IMR-90 (cell line): ENCODE measurements around the gene SALL4. TPM values are rescaled to one million over a fixed set of nuclear protein-coding genes. Genes with fewer than 3 reads are reported as not detected.

Source experiments
- ATAC-seq: fragments of 200-7000 bp; cut with Tn5 transposase; 2 replicates; pipeline ENCODE4 v1.9.1; 2020; ENCODE audit warnings: low read depth, mild to moderate bottlenecking, moderate library complexity
- BruUV-seq: library from RNA; stranded (reverse); fragments of 400-500 nt; replicated peaks from 2 replicates; lab custom pipeline; 2021; lab: Mats Ljungman, UMichigan
- CTCF ChIA-PET: fragments of 300-600 bp; formaldehyde crosslinking; extraction: SDS; loops from one replicate; lab custom pipeline; 2021; ENCODE audit warnings: antibody characterized with exemption; lab: Yijun Ruan, JAX
- POLR2A ChIA-PET: fragments of 300-600 bp; sonication (Branson Sonifier 250); formaldehyde crosslinking; loops from one replicate; lab custom pipeline; 2022; ENCODE audit warnings: antibody characterized with exemption; ENCODE audit not compliant: unreplicated experiment; lab: Charles Lee
- DNase-seq: peaks from one replicate; pipeline ENCODE4 v3.0.0; 2013
- H2AFZ ChIP-seq: replicated peaks from 2 replicates; pipeline ENCODE3; 2013; ENCODE audit warnings: low read length, mild to moderate bottlenecking; ENCODE audit not compliant: poor library complexity
- H2AK5ac ChIP-seq: 2 replicates; pipeline ENCODE4 v1.6.1; 2013; ENCODE audit warnings: low read depth, low read length, inconsistent platforms
- H2AK9ac ChIP-seq: replicated peaks from 2 replicates; pipeline ENCODE3; 2013; ENCODE audit warnings: mild to moderate bottlenecking, low read depth, low read length, moderate library complexity; ENCODE audit not compliant: poor library complexity
- H2BK120ac ChIP-seq: 2 replicates; pipeline ENCODE4 v1.6.1; 2013; ENCODE audit warnings: low read depth, low read length, inconsistent platforms
- H2BK15ac ChIP-seq: 3 replicates; pipeline ENCODE4 v1.6.1; 2013; ENCODE audit warnings: low read depth, low read length, inconsistent platforms
- H2BK20ac ChIP-seq: 2 replicates; pipeline ENCODE4 v1.6.1; 2013; ENCODE audit warnings: low read depth, mild to moderate bottlenecking, inconsistent platforms, low read length, moderate library complexity
- H2BK5ac ChIP-seq: 2 replicates; pipeline ENCODE4 v1.6.1; 2013; ENCODE audit warnings: mild to moderate bottlenecking, low read depth, low read length, inconsistent platforms; ENCODE audit not compliant: poor library complexity, severe bottlenecking
- H3K14ac ChIP-seq: replicated peaks from 2 replicates; pipeline ENCODE4 v1.6.1; 2013; ENCODE audit warnings: low read depth, low read length, inconsistent platforms
- H3K18ac ChIP-seq: 2 replicates; pipeline ENCODE4 v1.6.1; 2013; ENCODE audit warnings: low read depth, low read length, control low read depth
- H3K23ac ChIP-seq: 2 replicates; pipeline ENCODE4 v1.6.1; 2013; ENCODE audit warnings: low read depth, low read length, inconsistent platforms
- H3K27ac ChIP-seq: 2 replicates; pipeline ENCODE4 v1.5.1; 2013; ENCODE audit warnings: mild to moderate bottlenecking, control low read depth, low read length; ENCODE audit not compliant: insufficient read depth
- H3K27me3 ChIP-seq: 2 replicates; pipeline ENCODE4 v1.6.1; 2013; ENCODE audit warnings: low read length; ENCODE audit not compliant: control insufficient read depth, insufficient read depth
- H3K36me3 ChIP-seq: 2 replicates; pipeline ENCODE4 v1.6.1; 2013; ENCODE audit warnings: low read length, mixed read lengths; ENCODE audit not compliant: control insufficient read depth, insufficient read depth
- H3K4ac ChIP-seq: 2 replicates; pipeline ENCODE4 v1.6.1; 2013; ENCODE audit warnings: low read depth, low read length, inconsistent platforms
- H3K4me1 ChIP-seq: 2 replicates; pipeline ENCODE4 v1.6.1; 2013; ENCODE audit warnings: low read length, mixed read lengths; ENCODE audit not compliant: control insufficient read depth, insufficient read depth
- H3K4me2 ChIP-seq: 2 replicates; pipeline ENCODE4 v1.6.1; 2013; ENCODE audit warnings: low read depth, mild to moderate bottlenecking, control low read depth, low read length, moderate library complexity
- H3K4me3 ChIP-seq: 2 replicates; pipeline ENCODE4 v1.5.1; 2013; ENCODE audit warnings: low read depth, mild to moderate bottlenecking, control low read depth, low read length, moderate library complexity; ENCODE audit not compliant: insufficient read depth
- H3K56ac ChIP-seq: 2 replicates; pipeline ENCODE4 v1.6.1; 2013; ENCODE audit warnings: low read length, inconsistent platforms; ENCODE audit not compliant: insufficient read depth; ENCODE audit errors: extremely low read depth
- H3K79me1 ChIP-seq, 2 experiments: 2 replicates each; pipeline ENCODE4 v1.6.1; 2013; ENCODE audit warnings: low read length in 2 of 2, inconsistent platforms in 1 of 2, low read depth in 1 of 2
- H3K9ac ChIP-seq: 2 replicates; pipeline ENCODE4 v1.6.1; 2013; ENCODE audit warnings: low read depth, low read length, control low read depth
- H3K9me1 ChIP-seq: 2 replicates; pipeline ENCODE4 v1.6.1; 2013; ENCODE audit warnings: low read length, inconsistent platforms; ENCODE audit not compliant: insufficient read depth
- H3K9me3 ChIP-seq: 2 replicates; pipeline ENCODE4 v1.6.1; 2013; ENCODE audit warnings: low read length; ENCODE audit not compliant: control insufficient read depth, insufficient read depth
- H4K20me1 ChIP-seq: 2 replicates; pipeline ENCODE4 v1.6.1; 2013; ENCODE audit warnings: low read length, inconsistent platforms; ENCODE audit not compliant: insufficient read depth
- H4K5ac ChIP-seq: 2 replicates; pipeline ENCODE4 v1.6.1; 2013; ENCODE audit warnings: mild to moderate bottlenecking, low read depth, low read length, control low read depth
- H4K8ac ChIP-seq, 2 experiments: 2 replicates each; pipeline ENCODE4 v1.6.1; 2013; ENCODE audit warnings: low read depth in 2 of 2, low read length in 2 of 2, control low read depth in 1 of 2, inconsistent platforms in 1 of 2
- H4K91ac ChIP-seq: 2 replicates; pipeline ENCODE4 v1.6.1; 2013; ENCODE audit warnings: low read depth, low read length, inconsistent platforms; ENCODE audit not compliant: insufficient read depth
- BHLHE40 ChIP-seq: fragments of 150-350 bp; IDR thresholded peaks from 2 replicates; pipeline ENCODE4 v1.6.1; 2016; ENCODE audit warnings: mild to moderate bottlenecking, low read depth, low read length
- CEBPB ChIP-seq: IDR thresholded peaks from 2 replicates; pipeline ENCODE4 v1.6.1; 2012; ENCODE audit warnings: low read depth, low read length, improper control_type of control experiment
- CHD1 ChIP-seq: IDR thresholded peaks from 2 replicates; pipeline ENCODE4 v1.6.1; 2012; ENCODE audit warnings: low read depth, low read length, improper control_type of control experiment
- CTCF ChIP-seq: conservative IDR thresholded peaks from 2 replicates; pipeline ENCODE4 v1.5.1; 2012; ENCODE audit warnings: mild to moderate bottlenecking, low read depth, low read length, improper control_type of control experiment
- ELK1 ChIP-seq: fragments of 150-350 bp; IDR thresholded peaks from 2 replicates; pipeline ENCODE4 v1.6.1; 2016; ENCODE audit warnings: low read depth, mild to moderate bottlenecking, low read length, moderate library complexity, borderline replicate concordance
- FOS ChIP-seq: fragments of 150-350 bp; IDR thresholded peaks from 2 replicates; pipeline ENCODE4 v1.6.1; 2016; ENCODE audit warnings: low read depth, low read length
- MAFK ChIP-seq: IDR thresholded peaks from 2 replicates; pipeline ENCODE4 v1.6.1; 2012; ENCODE audit warnings: low read depth, low read length, improper control_type of control experiment
- MAZ ChIP-seq: IDR thresholded peaks from 2 replicates; pipeline ENCODE4 v1.6.1; 2012; ENCODE audit warnings: low read depth, mild to moderate bottlenecking, low read length, improper control_type of control experiment, moderate library complexity, borderline replicate concordance
- MXI1 ChIP-seq: IDR thresholded peaks from 2 replicates; pipeline ENCODE4 v1.6.1; 2012; ENCODE audit warnings: low read depth, mild to moderate bottlenecking, low read length, moderate library complexity, borderline replicate concordance
- POLR2A ChIP-seq: IDR thresholded peaks from 2 replicates; pipeline ENCODE4 v1.6.1; 2012; ENCODE audit warnings: mild to moderate bottlenecking, low read depth, low read length
- RAD21 ChIP-seq: IDR thresholded peaks from 2 replicates; pipeline ENCODE4 v1.6.1; 2012; ENCODE audit warnings: low read length, improper control_type of control experiment
- RFX5 ChIP-seq: IDR thresholded peaks from 2 replicates; pipeline ENCODE4 v1.8.0; 2012; ENCODE audit warnings: low read depth, mild to moderate bottlenecking, low read length, moderate library complexity
- SMC3 ChIP-seq: fragments of 150-350 bp; IDR thresholded peaks from 2 replicates; pipeline ENCODE4 v1.6.1; 2016; ENCODE audit warnings: low read depth, mild to moderate bottlenecking, antibody characterized with exemption, low read length, moderate library complexity
- USF2 ChIP-seq: fragments of 150-350 bp; IDR thresholded peaks from 2 replicates; pipeline ENCODE4 v1.6.1; 2017; ENCODE audit warnings: mild to moderate bottlenecking, antibody characterized with exemption, low read length, low read depth
- WGBS, 2 experiments: methylation state at CpG; one replicate each; pipeline versions ENCODE4 v1.1.5 to v1.1.7; 2013; ENCODE audit warnings: missing lambda C conversion rate in 2 of 2; ENCODE audit not compliant: insufficient read length in 1 of 2; ENCODE audit errors: extremely low coverage in 2 of 2; 5-methylcytosine and 5-hydroxymethylcytosine counted together
- dilution Hi-C: fragments of 300-500 bp; cut with HindIII; formaldehyde crosslinking; loops from one replicate; pipeline ENCODE4 v1.14.3; 2018; ENCODE audit warnings: low sequenced_read_pairs; ENCODE audit not compliant: unreplicated experiment
- in situ Hi-C: fragments of 300-500 bp; cut with MboI; formaldehyde crosslinking; loops from 3 replicates; pipeline ENCODE4 v1.14.3; 2019; ENCODE audit warnings: low sequenced_read_pairs, inconsistent platforms, mixed read lengths
- intact Hi-C: fragments of 100-400 bp; cut with micrococcal nuclease; formaldehyde crosslinking; loops from 2 replicates; pipeline ENCODE4 v1.10.0; 2022
- polyA plus RNA-seq, 3 experiments: library from polyadenylated mRNA; depleted of rRNA; stranded (reverse); fragments of >200 nt; gene quantifications; 2 replicates each; pipeline ENCODE4 v1.2.3, GENCODE V29; 2012; ENCODE audit warnings: low replicate concordance in 1 of 3
- total RNA-seq: library from RNA; depleted of rRNA; stranded (reverse); fragments of >200 nt; gene quantifications from 2 replicates; pipeline ENCODE4 v1.2.3, GENCODE V29; 2012

SALL4 gene
- total and polyA plus RNA-seq, 2 of the 4 experiments (the other 2 are of a cell fraction), result not detected

- Histone ChIP-seq H3K14ac (no peak overlapping the region), H4K8ac (peak overlapping the region in 1 of 2 experiments; percentile 0; a peak in 1 of 4 replicates), H4K20me1 (peaks cover 3% of the 10 kb centered on the region; the same call in 1 of the 2 replicates), H3K27ac (no peak overlapping the region), H3K23ac (0 out of 2 replicates have a peak overlapping the region, but pooled peaks have one; percentile 34), H3K9me3 (no peaks in the 10 kb centered on the region; the same call in 1 of the 2 replicates), H2AFZ (no peak overlapping the region), H3K4ac (no peak overlapping the region), H2BK20ac (peak overlapping the region; percentile 9; the same call in 1 of the 2 replicates), H3K4me3 (no peak overlapping the region), H3K9me1 (peaks cover 11% of the 10 kb centered on the region; the same call in 1 of the 2 replicates), H3K27me3 (no peaks in the 10 kb centered on the region), H2AK5ac (peak overlapping the region; percentile 35; the same call in 1 of the 2 replicates), H3K36me3 (0 out of 2 replicates have a peak, but pooled peaks cover 2% of the 10 kb centered on the region), H2BK5ac (no peak overlapping the region), H2BK15ac (peak overlapping the region; percentile 32; the same call in 1 of the 3 replicates), H2BK120ac (no peak overlapping the region), H2AK9ac (no peak overlapping the region), H3K4me1 (peaks cover 6% of the 10 kb centered on the region), H3K4me2 (no peak overlapping the region), H4K91ac (no peak overlapping the region; the same call in 1 of the 2 replicates), H3K9ac (no peak overlapping the region), H3K56ac (no peak overlapping the region), H3K79me1 (peaks cover 27 to 74% of the 10 kb centered on the region in 2 experiments), H4K5ac (no peak overlapping the region), H3K18ac (no peak overlapping the region)
- TF ChIP-seq CTCF, result no peak
- TF ChIP-seq MAFK, result no peak
- TF ChIP-seq SMC3, result no peak
- TF ChIP-seq CEBPB, result no peak
- TF ChIP-seq POLR2A, result no peak
- no peak for TF ChIP-seq RAD21
- no peak for TF ChIP-seq CHD1
- no peak for TF ChIP-seq USF2
- TF ChIP-seq BHLHE40, result no peak
- TF ChIP-seq MXI1, result no peak
- TF ChIP-seq MAZ, result no peak
- no peak for TF ChIP-seq FOS
- no peak for TF ChIP-seq RFX5
- TF ChIP-seq ELK1, result no peak
- dilution Hi-C loops (no loop called here), in situ Hi-C loops (loop anchor here (10.0 to 25.0 kb wide), 2 partner anchors 119 to 777 kb away; no protein-coding TSS in a partner anchor), intact Hi-C loops (loop anchor here (10.0 kb wide), 1 partner anchor 119 kb away; no protein-coding TSS in a partner anchor)
- no TSS peak for BruUV-seq
- peak; percentile 27 for DNase-seq
- ATAC-seq, result no peak
- ChIA-PET CTCF (no interaction called here), POLR2A (no interaction called here)
- 93% methylated on average over 3 of the region's 6 CpGs; no CpG with 5 or more reads in 1 of the 2 experiments for WGBS, 2 experiments
Observed at GRCh38 chr20:51763965-51764602, 38.2 kb downstream of the SALL4 start.
